GM12891 (cell line): Measurements from ENCODE around the gene BBIP1.

Experiments
- DNase-seq: peaks from one replicate; pipeline ENCODE4 v3.0.0; 2011; ENCODE audit warnings: low spot score; ENCODE audit not compliant: insufficient read length
- FAIRE-seq: peaks from 2 replicates; lab custom pipeline; 2011; peaks lifted over from hg19 to GRCh38; lab: Jason Lieb, UNC
- PAX5 ChIP-seq: IDR thresholded peaks from 2 replicates; pipeline ENCODE4 v1.6.1; 2011; ENCODE audit warnings: low read length, moderate library complexity, mild to moderate bottlenecking; ENCODE audit not compliant: insufficient read depth, severe bottlenecking
- POLR2A ChIP-seq: IDR thresholded peaks from 2 replicates; pipeline ENCODE4 v1.6.1; 2011; ENCODE audit warnings: low read depth, low read length, control low read depth
- POLR2AphosphoS5 ChIP-seq: IDR thresholded peaks from 2 replicates; pipeline ENCODE4 v1.6.1; 2011; ENCODE audit warnings: low read depth, low read length, control low read depth
- POU2F2 ChIP-seq: IDR thresholded peaks from 2 replicates; pipeline ENCODE4 v1.6.1; 2011; ENCODE audit warnings: low read depth, mild to moderate bottlenecking, control low read depth, low read length, moderate library complexity
- SPI1 ChIP-seq: IDR thresholded peaks from 2 replicates; pipeline ENCODE4 v1.6.1; 2011; ENCODE audit warnings: low read depth, low read length, control low read depth
- TAF1 ChIP-seq: IDR thresholded peaks from 2 replicates; pipeline ENCODE4 v1.6.1; 2011; ENCODE audit warnings: low read depth, low read length, control low read depth

The BBIP1 gene

GRCh38 chr10:110915035-110915434, 3.9 kb downstream of the BBIP1 start:
- TF ChIP-seq POLR2A, result no peak
- no peak for TF ChIP-seq POLR2AphosphoS5
- TF ChIP-seq PAX5, result peak; percentile 94
- FAIRE-seq, result peak; percentile 38

GRCh38 chr10:110914431-110914830, 4.5 kb downstream of the BBIP1 start:
- DNase-seq (no peak), FAIRE-seq (peak; percentile 71)
- TF ChIP-seq POLR2AphosphoS5, result no peak
- no peak for TF ChIP-seq POU2F2
- TF ChIP-seq SPI1, result no peak
- no peak for TF ChIP-seq POLR2A
- TF ChIP-seq PAX5, result no peak
- TF ChIP-seq TAF1, result no peak

More at GRCh38 chr10:110915035-110915434, 3.9 kb downstream of the BBIP1 start:
- no peak for DNase-seq

GRCh38 chr10:110912374-110912773, 6.6 kb downstream of the BBIP1 start:
- DNase-seq, result no peak
- no peak for TF ChIP-seq POLR2A
- no peak for TF ChIP-seq PAX5
- no peak for TF ChIP-seq SPI1
- TF ChIP-seq POLR2AphosphoS5, result no peak
- no peak for TF ChIP-seq POU2F2
- TF ChIP-seq TAF1, result no peak
- FAIRE-seq, result no peak

GRCh38 chr10:110910138-110910537, 8.8 kb downstream of the BBIP1 start:
- no peak for DNase-seq
- FAIRE-seq, result peak; percentile 59
- TF ChIP-seq POLR2AphosphoS5, result no peak
- TF ChIP-seq SPI1, result no peak
- no peak for TF ChIP-seq POLR2A
- TF ChIP-seq POU2F2, result no peak
- TF ChIP-seq PAX5, result no peak
- TF ChIP-seq TAF1, result no peak

- FAIRE-seq, result peak; percentile 88
- no peak for DNase-seq
- TF ChIP-seq POLR2A (no peak; the same call in 1 of the 2 replicates), POU2F2 (peak; percentile 52; the same call in 1 of the 2 replicates), TAF1 (no peak), POLR2AphosphoS5 (no peak), PAX5 (no peak), SPI1 (no peak)
These were observed 15.4 kb downstream of the BBIP1 start for GRCh38 chr10:110903280-110904278.

- TF ChIP-seq PAX5 (no peak), POLR2A (0 out of 2 replicates have a peak, but pooled peaks have one; percentile 10), TAF1 (no peak), POU2F2 (no peak), POLR2AphosphoS5 (peak; percentile 45), SPI1 (no peak)
- FAIRE-seq (peak; percentile 41), DNase-seq (no peak)
These were observed 16.8 kb downstream of the BBIP1 start for GRCh38 chr10:110901954-110902819.

- TF ChIP-seq SPI1 (no peak), POU2F2 (no peak), POLR2A (no peak), POLR2AphosphoS5 (peak; percentile 56), TAF1 (no peak), PAX5 (no peak)
- FAIRE-seq, result no peak
- no peak for DNase-seq
These were observed 18.0 kb downstream of the BBIP1 start for GRCh38 chr10:110900983-110901382.

GRCh38 chr10:110898391-110898790, 20.6 kb downstream of the BBIP1 start:
- DNase-seq (no peak), FAIRE-seq (no peak)
- TF ChIP-seq PAX5 (no peak), POLR2AphosphoS5 (no peak), POLR2A (no peak), TAF1 (no peak), POU2F2 (no peak), SPI1 (no peak)

- DNase-seq (no peak), FAIRE-seq (peak; percentile 89)
- TF ChIP-seq POLR2A (no peak), TAF1 (no peak), POU2F2 (no peak), SPI1 (no peak), POLR2AphosphoS5 (no peak), PAX5 (no peak)
These were observed 21.8 kb downstream of the BBIP1 start for GRCh38 chr10:110897184-110897583.
